Heart right ventricle (tissue), 16 donors: ENCODE data around the gene PSMA7. TPM values are rescaled to one million over a fixed set of nuclear protein-coding genes. Genes with fewer than 3 reads are reported as not detected.

Source experiments
- ATAC-seq, 8 donors: fragments of 200-7000 bp; cut with Tn5 transposase; one replicate each; pipeline ENCODE4 v1.9.1; 2020; ENCODE audit warnings: mild to moderate bottlenecking in 8 of 8, moderate library complexity in 8 of 8, moderate number of reproducible peaks in 1 of 8
- DNase-seq, 2 donors: peaks; one replicate each; pipeline ENCODE4 v3.0.0-alpha.2; 2020
- H3K27ac ChIP-seq, 10 donors: fragments of 200-600 bp; sonication (generic) in 2 of 10; one replicate each; pipeline versions ENCODE4 v1.5.0 to v1.8.0; 2020 to 2022; ENCODE audit warnings: mild to moderate bottlenecking in 3 of 10
- H3K27me3 ChIP-seq, 7 donors: fragments of 200-600 bp; one replicate each; pipeline ENCODE4 v1.8.0; 2021 to 2022; ENCODE audit warnings: mild to moderate bottlenecking in 2 of 7
- H3K36me3 ChIP-seq, 9 donors: fragments of 200-600 bp; sonication (generic) in 1 of 9; one replicate each; pipeline versions ENCODE4 v1.5.0 to v1.8.0; 2020 to 2022; ENCODE audit warnings: mild to moderate bottlenecking in 2 of 9
- H3K4me1 ChIP-seq, 9 donors: fragments of 200-600 bp; sonication (generic) in 1 of 9; one replicate each; pipeline versions ENCODE4 v1.5.0 to v1.8.0; 2020 to 2022; ENCODE audit warnings: mild to moderate bottlenecking in 4 of 9
- H3K4me3 ChIP-seq, 10 donors: fragments of 200-600 bp; sonication (generic) in 2 of 10; one replicate each; pipeline versions ENCODE4 v1.5.0 to v1.8.0; 2020 to 2022; ENCODE audit warnings: mild to moderate bottlenecking in 7 of 10, moderate library complexity in 2 of 10
- H3K9me3 ChIP-seq, 11 donors: fragments of 200-600 bp in 10 of 11; sonication (generic) in 2 of 11; one replicate each; pipeline versions ENCODE4 v1.5.0 to v1.8.0; 2013 to 2022; ENCODE audit warnings: mild to moderate bottlenecking in 2 of 11, control low read depth in 1 of 11, moderate library complexity in 1 of 11
- WGBS, 2 donors: extraction: QIAGEN DNeasy Blood & Tissue Kit; methylation state at CpG; one replicate each; pipeline ENCODE4 v1.1.7; 2013; ENCODE audit warnings: inconsistent platforms in 1 of 2; 5-methylcytosine and 5-hydroxymethylcytosine counted together
- intact Hi-C, 10 donors: fragments of 100-400 bp; cut with DNase I; formaldehyde crosslinking; loops; one replicate each; pipeline versions ENCODE4 v1.11.1 to v1.14.2; 2022
- polyA plus RNA-seq, 2 donors: library from polyadenylated mRNA; stranded (reverse); fragments of 200-250 nt; gene quantifications; one replicate each; pipeline ENCODE4 v1.2.3, GENCODE V29; 2013
- total RNA-seq, 10 donors: library from RNA; stranded (reverse); fragmentation: NEBNext Ultra II Directional in 3 of 10; extraction: Animal tissue kit (Norgen Biotek cat#: 25700) in 3 of 10; gene quantifications; one replicate each; pipeline versions ENCODE4 v1.2.1 to v1.2.4, GENCODE V29; 2021 to 2023
- TF ChIP-seq, protein P1 (sequence below), 9 donors: fragments of 200-600 bp; sonication (generic) in 2 of 9; IDR thresholded peaks; one replicate each; pipeline versions ENCODE4 v1.5.0 to v1.8.0; 2021 to 2022; ENCODE audit warnings: antibody characterized with exemption in 9 of 9, mild to moderate bottlenecking in 5 of 9, moderate library complexity in 1 of 9
- donor health status: Arrhythmogenic right ventricular cardiomyopathy.
- donor health status: ischemic (EF 13 %, LVEDD 7.1; RV severe dilation, severe dysfunction).
- donor health status: healthy with polysubstance abuse.
- donor health status: DM: no; HTN: yes; CAD: no.
- donor health status: DM: no; HTN: no; CAD: no.
- donor health status: ischemic (EF 25% LVEDD 6.9; RV normal size, moderate dysfunction).
- donor health status: ischemic (EF 25% LVEDD 5.7; RV mildly dilated, moderate dysfunction).
- donor health status: healthy.
- donor health status: DM: yes; HTN: yes; CAD: no.
- donor health status: Ischemic cardiomyopathy.
- donor health status: ischemic (EF 35%, LVEDD 5.7; RV mildly dilated, moderate dysfunction).
- donor health status: nonischemic (EF 11% LVEDD 7.7; RV severe dilation, severe dysfunction).
- donor health status: DM: yes; HTN: yes; CAD: no.
- donor health status: PGD.
- donor health status: ischemic (EF 29% LVEDD 5.4; RV normal size, mild dysfunction).
- donor health status: nonischemic (EF 23%, LVEDD 6.1; RV moderate dilation, normal function).

Gene PSMA7
- total and polyA plus RNA-seq, 12 donors = 143 to 567 (median 200) TPM

DNA sequence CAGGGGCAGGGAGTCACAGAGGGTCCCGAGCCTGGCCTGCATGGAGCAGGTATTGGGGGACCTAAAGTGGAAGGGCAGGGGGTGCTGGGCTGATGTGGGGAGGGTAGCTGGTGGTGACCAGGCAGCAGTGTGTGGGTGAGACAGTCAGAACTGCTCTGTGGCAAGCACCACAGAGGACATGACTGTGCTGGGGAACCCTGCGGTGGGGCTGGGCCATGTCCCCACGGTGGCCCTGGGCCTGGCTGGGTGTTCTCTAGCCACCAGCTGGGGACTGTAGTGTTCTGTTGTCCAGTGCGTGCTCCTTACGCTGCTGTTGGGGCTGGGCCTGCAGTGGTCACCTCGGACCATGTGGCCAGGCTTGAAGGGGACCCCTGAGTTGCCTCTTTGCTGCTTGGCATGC is 3.9 kb upstream of the PSMA7 start:
- peaks cover 6 to 48% (median 30%) of the 10 kb centered on the region in 9 donors for H3K4me1 ChIP-seq
- WGBS, 2 donors = 95 to 100% methylated on average over 6 of the region's 6 CpGs
- no peaks in the 10 kb centered on the region for H3K36me3 ChIP-seq
- ATAC-seq (no peak), DNase-seq (no peak)
- H3K4me3 ChIP-seq = no peak overlapping the region
- H3K27me3 ChIP-seq = no peaks in the 10 kb centered on the region
- no peak overlapping the region for H3K27ac ChIP-seq
- intact Hi-C loops = loop anchor here in 1 of 10 donors (5.0 kb wide), 1 partner anchor 35 kb away; the partner anchor contains the start of gene MTG2
- TF ChIP-seq, protein P1, sequence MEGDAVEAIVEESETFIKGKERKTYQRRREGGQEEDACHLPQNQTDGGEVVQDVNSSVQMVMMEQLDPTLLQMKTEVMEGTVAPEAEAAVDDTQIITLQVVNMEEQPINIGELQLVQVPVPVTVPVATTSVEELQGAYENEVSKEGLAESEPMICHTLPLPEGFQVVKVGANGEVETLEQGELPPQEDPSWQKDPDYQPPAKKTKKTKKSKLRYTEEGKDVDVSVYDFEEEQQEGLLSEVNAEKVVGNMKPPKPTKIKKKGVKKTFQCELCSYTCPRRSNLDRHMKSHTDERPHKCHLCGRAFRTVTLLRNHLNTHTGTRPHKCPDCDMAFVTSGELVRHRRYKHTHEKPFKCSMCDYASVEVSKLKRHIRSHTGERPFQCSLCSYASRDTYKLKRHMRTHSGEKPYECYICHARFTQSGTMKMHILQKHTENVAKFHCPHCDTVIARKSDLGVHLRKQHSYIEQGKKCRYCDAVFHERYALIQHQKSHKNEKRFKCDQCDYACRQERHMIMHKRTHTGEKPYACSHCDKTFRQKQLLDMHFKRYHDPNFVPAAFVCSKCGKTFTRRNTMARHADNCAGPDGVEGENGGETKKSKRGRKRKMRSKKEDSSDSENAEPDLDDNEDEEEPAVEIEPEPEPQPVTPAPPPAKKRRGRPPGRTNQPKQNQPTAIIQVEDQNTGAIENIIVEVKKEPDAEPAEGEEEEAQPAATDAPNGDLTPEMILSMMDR (IDR thresholded peaks at IDR 0.05) = no peak
- no peaks in the 10 kb centered on the region for H3K9me3 ChIP-seq

DNA sequence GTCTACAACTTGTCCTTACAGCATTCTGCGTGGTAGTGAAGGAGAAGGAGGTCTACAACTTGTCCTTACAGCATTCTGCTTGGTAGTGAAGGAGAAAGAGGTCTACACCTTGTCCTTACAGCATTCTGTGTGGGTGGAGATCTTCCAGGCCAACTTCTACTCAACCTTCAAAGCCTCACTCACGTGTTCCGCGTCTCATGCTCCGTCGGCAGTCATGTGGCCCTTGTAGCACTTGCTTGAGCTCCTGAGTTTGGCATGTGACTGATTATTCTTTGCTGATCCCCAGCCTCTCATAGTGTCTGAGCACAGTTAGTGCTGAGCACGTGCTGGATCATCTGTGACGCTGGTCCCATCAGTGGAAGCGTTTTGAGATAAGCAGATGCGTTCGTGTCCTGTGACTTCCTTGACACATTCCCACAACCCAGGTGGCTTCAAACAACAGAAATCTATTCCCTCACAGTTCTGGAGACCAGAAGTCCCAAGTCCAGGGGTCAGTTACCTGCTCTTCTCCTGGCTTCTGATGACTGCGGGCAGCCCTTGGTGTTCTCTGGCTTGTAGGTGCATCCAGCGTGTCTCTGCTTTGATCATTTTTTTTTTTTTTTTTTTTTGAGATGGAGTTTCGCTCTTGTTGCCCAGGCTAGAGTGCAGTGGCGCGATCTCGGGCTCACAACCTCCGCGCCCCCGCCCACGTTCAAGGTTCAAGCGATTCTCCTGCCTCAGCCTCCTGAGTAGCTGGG is 3.0 kb upstream of the PSMA7 start:
- DNase-seq (no peak), ATAC-seq (no peak)
- TF ChIP-seq, protein P1 (IDR thresholded peaks at IDR 0.05) = no peak
- Histone ChIP-seq H3K4me1 (peaks cover 9 to 57% (median 37%) of the 10 kb centered on the region in 9 donors), H3K27ac (no peak overlapping the region), H3K36me3 (peaks cover 0 to 3% (median 0%) of the 10 kb centered on the region in 9 donors), H3K27me3 (no peaks in the 10 kb centered on the region), H3K9me3 (no peaks in the 10 kb centered on the region), H3K4me3 (no peak overlapping the region)
- 93 to 95% methylated on average over 22 of the region's 22 CpGs for WGBS, 2 donors
- intact Hi-C loops = loop anchor here in 1 of 10 donors (5.0 kb wide), 1 partner anchor 36 kb away; the partner anchor contains the start of gene MTG2

DNA sequence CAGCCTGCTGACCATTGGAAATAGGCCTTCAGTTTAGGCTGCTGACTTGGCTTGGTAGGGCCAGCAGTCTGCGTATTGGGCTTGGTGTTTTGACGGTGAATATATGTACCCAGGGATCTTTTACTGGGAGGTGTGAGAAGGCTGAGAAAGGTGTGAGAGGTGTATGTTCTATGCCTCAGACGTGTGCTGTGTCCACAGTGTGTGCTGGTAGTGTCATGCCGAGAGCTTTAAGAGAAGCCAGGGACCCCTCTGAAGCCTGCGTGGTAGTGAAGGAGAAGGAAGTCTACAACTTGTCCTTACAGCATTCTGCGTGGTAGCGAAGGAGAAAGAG is 2.5 kb upstream of the PSMA7 start:
- no peak for DNase-seq
- intact Hi-C loops = loop anchor here in 1 of 10 donors (5.0 kb wide), 1 partner anchor 37 kb away; the partner anchor contains the start of gene MTG2
- TF ChIP-seq, protein P1 (IDR thresholded peaks at IDR 0.05) = no peak

DNA sequence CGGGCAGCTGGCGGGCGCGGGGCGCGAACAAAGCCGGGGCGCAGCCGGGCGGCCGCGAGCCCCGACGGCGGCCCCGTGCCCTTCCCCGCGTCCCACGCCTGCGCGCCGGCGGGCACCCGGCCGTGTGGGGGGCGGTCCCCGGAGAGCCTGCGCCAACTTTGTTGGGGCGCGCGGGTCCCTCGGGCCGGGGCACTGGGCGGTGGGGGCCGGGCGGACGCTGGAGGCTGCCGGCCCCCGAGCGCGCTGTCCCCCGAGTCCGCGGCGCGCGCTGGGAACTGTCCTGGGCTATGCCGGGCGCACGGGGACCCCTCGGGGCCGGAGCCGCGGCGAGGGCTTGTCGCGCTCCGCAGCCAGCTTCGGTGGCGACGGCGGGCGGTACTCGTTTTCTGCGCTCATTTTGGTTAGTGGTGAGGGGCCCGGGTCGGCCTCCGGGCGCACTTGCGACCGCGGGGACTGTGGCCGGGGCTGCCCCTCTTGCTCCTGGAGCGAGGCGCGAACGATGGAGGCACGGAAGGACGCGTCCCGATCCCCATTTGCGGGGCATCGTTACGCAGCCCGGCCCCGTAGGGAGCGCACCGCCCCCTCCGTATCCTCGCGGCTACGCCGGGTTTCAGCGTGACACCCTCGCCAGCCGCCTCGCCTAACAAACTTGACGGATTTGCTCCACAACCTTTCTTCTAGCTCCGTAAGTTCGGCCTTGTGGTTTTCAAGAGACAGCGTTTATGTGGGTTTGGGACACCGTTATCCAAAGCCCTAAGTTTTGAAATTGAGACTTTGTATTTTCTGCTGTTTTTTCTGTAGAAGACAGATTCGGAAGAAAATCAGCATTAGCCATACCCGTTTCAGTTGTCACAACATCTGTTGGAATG is 997 bp upstream of the PSMA7 start:
- Histone ChIP-seq H3K4me3 (peak overlapping the region; percentile 36 to 96 (median 86)), H3K27me3 (no peaks in the 10 kb centered on the region), H3K36me3 (peaks cover 0 to 23% (median 13%) of the 10 kb centered on the region in 9 donors), H3K27ac (peak overlapping the region; percentile 83 to 100 (median 96)), H3K9me3 (no peaks in the 10 kb centered on the region), H3K4me1 (peaks cover 8 to 54% (median 40%) of the 10 kb centered on the region in 9 donors)
- DNase-seq (peak; percentile 60 to 67), ATAC-seq (peak; percentile 24 to 59 (median 45))
- 1% methylated on average over 85 to 104 of the region's 104 CpGs for WGBS, 2 donors
- intact Hi-C loops = loop anchor here in 8 of 10 donors (1.0 to 5.0 kb wide), 9 partner anchors 21 to 653 kb away; partner anchors contain the start of genes TAF4 (in 3 of the 8), MTG2 (in 2 of the 8), LSM14B (in 1 of the 8) and MRGBP (in 1 of the 8)
- TF ChIP-seq, protein P1 (IDR thresholded peaks at IDR 0.05) = peak in 4 of 9 donors; percentile 11 to 29 (median 22)

More for the DNA sequence above, 2.5 kb upstream of the PSMA7 start:
- no peaks in the 10 kb centered on the region for H3K27me3 ChIP-seq
- H3K4me3 ChIP-seq = no peak overlapping the region
- no peak for ATAC-seq
- H3K27ac ChIP-seq = no peak overlapping the region
- H3K36me3 ChIP-seq = peaks cover 0 to 8% (median 0%) of the 10 kb centered on the region in 9 donors
- no peaks in the 10 kb centered on the region for H3K9me3 ChIP-seq
- H3K4me1 ChIP-seq = peaks cover 12 to 57% (median 40%) of the 10 kb centered on the region in 9 donors
- 94 to 97% methylated on average over 7 of the region's 7 CpGs for WGBS, 2 donors
